ENCODE results near the gene CCDC181.
"Not testable (repeated sequence)": the region's sequence is repeated elsewhere in the genome, so short reads cannot be mapped to it uniquely, and the experiment has no call there.

Gene CCDC181

GRCh38 chr1:169427081-169427641 lies at the start of gene CCDC181:
Gene CCDC181, minus strand, starts transcription at chr1:169427474. Its CDS starts 2,547 bp downstream, at chr1:169424927.
- DNase-seq: peak; percentile 47

DNA sequence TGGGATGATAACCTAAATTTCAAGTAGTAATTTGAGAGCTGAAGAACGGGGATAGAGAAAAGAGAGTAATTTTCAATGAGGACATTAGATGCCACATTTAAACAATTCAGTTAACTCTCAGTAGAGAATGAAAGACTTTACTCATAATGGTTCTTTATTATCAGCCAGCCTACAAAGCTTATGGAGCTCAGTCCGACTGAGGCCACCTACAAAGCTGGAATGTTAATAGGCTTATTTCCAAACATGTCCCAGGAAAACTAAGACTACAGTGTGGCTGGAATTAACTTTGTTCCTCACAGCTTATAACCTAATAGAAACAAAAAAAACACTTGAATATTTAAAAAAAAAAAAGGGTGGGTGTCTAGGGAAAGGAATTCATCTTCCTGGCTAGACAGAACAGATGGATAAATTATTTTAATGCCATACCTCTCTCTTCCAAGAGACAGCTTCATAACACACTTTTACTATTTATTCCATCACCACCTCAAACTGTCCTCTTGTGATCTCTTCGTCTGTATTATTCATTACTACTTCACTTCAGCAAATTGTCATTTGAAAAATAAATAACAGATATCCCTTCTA lies 48.6 kb upstream of the CCDC181 start:
- DNase-seq: no peak

DNA sequence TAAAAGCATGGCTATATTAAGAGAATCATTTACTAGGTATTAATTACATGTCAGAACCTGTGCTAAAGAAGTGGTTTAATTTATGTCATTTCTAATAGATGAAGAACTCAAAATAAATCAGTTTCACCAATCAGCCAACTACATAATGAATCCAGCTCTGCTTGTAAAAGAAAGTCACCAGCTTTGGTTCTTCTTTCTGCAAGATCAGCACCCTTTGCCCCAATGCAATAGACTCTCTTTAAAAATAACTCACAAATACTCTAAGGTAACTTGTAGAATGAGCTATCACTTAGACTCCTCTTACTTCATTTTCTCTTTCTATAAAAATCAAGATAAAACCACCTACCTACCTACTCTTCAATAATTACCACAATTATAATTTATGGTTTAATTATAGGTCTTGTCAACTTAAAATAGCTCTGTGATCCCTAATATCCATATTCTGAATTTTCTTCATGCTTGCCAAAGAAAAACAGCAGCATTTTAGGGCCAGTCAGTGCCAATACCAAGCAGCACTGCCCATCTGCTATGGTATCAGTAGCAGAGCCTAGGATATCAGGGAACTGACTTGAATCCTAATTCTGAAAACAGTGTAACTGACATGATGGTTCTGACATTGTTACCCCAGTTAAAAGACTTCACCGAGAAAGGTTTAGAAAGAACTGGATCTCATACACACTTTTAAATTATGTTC lies 47.2 kb upstream of the CCDC181 start:
- DNase-seq: no peak

DNA sequence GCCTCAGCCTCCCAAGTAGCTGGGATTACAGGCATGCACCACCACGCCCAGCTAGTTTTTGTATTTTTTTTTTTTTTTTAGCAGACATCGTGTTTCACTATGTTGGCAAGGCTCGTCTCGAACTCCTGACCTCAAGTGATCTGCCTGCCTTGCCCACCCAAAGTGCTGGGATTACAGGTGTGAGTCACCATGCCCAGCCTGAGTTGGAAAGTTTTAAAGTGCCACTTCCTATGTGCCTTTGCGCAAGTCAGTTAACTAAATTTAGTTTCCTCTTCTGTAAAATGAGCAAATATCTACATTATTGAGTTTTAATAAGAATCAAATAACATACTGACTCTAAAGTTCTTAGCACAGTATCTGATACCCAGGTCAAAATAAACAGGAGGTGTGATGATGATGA lies 46.1 kb upstream of the CCDC181 start:
- no peak for DNase-seq

DNA sequence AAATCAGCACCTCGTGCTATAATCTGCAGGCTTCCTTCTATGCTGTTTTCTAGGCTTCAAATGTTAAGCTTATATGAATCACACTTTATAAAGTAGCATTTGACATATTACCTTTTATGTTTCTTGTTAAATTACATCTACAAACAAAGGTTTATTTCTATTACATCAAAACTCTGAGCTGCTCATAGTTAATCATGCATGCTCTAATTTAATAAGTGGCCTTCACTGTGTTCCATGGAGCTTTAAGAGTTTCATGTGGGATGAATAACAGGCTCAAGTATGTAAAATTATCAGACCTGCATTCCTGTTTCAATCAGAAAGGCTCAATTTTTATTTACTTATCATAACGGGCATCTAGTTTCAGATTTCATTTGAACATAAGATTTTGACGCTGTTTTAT lies 45.5 kb upstream of the CCDC181 start:
- no peak for DNase-seq

DNA sequence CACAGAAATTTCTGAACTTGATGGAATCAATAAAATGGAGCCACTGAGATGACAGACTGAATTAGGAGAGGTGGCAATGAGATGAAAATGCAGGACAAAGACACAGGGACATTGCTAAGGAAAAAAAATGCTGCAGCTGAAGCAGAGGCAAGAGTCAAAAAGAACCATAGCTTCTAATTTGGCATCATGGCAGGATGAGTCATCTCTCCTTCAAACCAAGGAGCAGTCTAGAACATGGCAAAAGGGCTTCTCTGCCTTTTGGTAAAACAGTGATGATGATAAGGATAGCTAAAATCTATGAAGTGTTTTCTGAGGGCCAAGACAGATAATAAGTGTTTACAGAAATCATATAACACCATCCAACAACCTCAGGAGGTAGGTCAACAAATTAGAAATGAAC lies 41.7 kb upstream of the CCDC181 start:
- no peak for DNase-seq

- DNase-seq: no peak
These were observed 39.3 kb upstream of the CCDC181 start for GRCh38 chr1:169466259-169467230.

GRCh38 chr1:169465281-169465680 lies 38.0 kb upstream of the CCDC181 start:
- DNase-seq: no peak

DNA sequence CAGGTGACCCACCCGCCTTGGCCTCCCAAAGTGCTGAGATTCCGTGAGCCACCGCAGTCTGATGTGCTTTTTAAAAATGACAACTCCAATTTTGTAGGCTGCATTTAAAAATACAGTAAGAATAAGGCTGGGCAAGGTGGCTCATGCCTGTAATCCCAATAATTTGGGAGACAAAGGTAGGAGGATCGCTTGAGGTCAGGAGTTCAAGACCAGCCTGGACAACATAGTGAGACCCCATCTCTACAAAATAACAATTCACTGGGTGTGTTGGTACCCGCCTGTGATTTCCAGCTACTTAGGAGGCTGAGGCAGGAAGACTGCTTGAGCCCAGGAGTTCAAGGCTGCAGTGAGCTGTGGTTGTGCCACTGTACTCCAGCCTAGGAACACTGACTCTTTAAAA lies 35.1 kb upstream of the CCDC181 start:
- DNase-seq: no peak

DNA sequence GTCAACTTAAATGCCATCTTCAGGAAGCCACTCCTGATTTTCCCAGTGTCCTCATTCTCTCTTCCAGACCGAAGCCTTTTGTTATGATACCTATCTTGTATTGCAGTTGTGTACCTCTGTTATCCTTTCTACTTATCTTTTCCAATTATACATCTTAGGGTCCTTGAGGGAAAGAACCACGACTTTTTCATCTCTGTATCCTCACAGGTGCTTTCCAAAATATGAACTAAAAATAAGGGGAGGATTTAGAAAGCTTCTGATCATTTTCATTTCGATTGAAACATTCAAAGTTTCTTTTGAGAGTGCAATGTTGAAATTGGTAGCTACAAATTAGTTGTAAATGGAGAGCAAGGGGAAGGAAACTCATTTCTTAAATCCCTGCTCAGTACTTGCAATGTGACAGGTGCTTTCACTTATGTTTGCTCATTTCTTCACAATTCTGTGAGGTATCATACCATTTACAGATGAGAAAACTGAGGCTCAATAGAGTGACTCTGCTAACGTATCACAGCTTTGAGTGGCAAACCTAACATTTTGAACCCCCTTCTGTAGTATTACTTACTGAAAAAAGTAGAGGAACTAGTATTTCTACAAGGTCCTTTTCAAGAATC lies 34.2 kb upstream of the CCDC181 start:
- no peak for DNase-seq

GRCh38 chr1:169460191-169460833 lies 33.0 kb upstream of the CCDC181 start:
- peak; percentile 22 for DNase-seq

- no peak for DNase-seq
These were observed 30.2 kb upstream of the CCDC181 start for GRCh38 chr1:169457443-169457842.

DNA sequence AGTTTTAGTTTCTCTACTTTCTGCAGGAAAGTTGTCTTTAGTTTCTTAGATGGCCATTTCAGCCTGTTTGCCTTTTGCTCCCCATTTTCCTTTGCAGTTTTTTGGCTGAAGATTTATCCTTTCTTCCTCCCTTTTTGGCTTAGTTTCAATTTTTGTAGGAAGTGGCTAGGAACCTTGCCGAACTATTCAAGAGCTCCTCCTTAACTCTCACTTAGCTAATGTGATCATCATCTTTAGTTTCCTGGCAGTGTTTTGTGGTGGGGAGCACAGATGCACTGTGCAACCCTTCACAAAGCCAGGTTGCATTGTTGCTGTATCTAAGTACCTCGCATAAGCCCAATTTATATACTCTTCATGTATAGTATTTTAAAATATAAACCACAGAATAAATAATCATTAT lies 28.8 kb upstream of the CCDC181 start:
- DNase-seq: no peak

GRCh38 chr1:169452921-169453320 lies 25.6 kb upstream of the CCDC181 start:
- no peak for DNase-seq

GRCh38 chr1:169451218-169451824 lies 24.0 kb upstream of the CCDC181 start:
- DNase-seq: no peak

DNA sequence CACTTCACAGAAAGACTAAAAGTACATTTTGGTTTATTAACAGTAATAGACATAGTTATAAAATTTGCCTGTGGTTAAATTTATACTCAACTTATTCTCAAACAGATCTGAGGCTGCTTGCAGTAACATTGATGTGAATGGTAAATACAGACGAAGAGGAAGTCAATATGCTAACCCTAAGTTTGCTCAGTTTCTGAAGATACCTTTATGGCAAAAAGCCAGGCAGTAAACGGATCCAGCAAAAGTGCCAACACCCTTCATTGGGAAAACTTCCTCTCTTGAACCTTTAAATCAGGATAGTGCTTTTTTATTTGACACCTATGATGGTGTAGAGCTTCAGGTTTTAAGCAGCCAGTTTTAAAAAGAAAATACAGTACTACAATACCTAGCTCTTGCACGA lies 16.6 kb upstream of the CCDC181 start:
- DNase-seq: no peak

DNA sequence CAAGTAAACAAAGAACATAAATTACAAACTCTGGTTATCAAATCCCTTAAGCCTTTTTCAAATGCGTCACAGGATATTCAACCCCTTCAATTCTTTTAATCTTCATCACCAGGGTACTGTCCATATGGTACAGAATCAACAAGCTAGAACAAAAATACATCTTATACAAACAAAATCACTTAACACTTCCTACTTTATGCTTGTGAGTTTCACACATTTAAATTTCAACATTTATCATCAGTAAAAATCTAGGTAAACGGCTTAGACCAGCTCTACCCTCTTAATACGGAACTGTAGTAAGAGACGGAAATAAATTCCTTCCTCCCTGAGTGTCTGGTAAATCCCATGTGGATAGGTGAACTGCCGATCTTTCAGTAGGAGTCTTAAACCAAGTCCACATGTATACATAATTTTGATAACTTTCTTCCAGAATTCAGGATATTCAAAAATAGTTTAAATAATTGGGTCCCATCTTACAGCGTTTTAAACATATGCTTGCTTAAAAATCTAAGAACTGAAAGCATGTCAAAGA lies 1.0 kb downstream of the CCDC181 start:
- DNase-seq: no peak

GRCh38 chr1:169421309-169421708 lies 6.0 kb downstream of the CCDC181 start:
- no peak for DNase-seq

DNA sequence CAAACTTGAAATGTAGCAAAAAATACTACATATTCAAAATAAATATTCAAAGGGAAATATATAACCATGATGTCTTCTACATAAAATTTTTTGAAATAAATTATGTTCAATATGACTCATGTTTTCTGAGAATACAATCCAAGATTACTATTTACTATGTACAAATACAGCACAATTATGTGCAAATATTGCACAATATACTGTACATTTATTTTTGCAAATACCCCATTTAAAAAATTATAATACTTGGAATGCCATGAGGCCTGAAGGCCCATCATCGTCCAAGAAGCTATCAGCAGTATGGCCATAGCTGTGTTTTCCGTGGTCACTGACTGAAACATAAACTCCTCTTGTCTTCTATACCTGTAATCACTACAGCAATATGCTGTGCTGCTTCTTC lies 12.3 kb downstream of the CCDC181 start:
- DNase-seq: no peak

- not testable (repeated sequence) for DNase-seq
These were observed 18.9 kb downstream of the CCDC181 start for GRCh38 chr1:169408340-169408739.

DNA sequence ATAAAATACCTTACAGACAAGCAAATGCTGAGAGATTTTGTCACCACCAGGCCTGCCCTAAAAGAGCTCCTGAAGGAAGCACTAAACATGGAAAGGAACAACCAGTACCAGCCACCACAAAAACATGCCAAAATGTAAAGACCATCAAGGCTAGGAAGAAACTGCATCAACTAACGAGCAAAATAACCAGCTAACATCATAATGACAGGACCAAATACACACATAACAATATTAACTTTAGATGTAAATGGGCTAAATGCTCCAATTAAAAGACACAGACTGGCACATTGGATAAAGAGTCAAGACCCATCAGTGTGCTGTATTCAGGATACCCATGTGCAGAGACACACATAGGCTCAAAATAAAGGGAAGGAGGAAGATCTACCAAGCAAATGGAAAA lies 24.7 kb downstream of the CCDC181 start:
- DNase-seq: not testable (repeated sequence)

GRCh38 chr1:169395955-169396354 lies 31.3 kb downstream of the CCDC181 start:
- DNase-seq: no peak
